Esophagus mucosa (tissue), 1 donor: ENCODE data around the gene TICRR. TPM values are rescaled to one million over a fixed set of nuclear protein-coding genes. Genes with fewer than 3 reads are reported as not detected.

Source experiments
- ATAC-seq: fragments of 200-7000 bp; cut with Tn5 transposase; one replicate; pipeline ENCODE4 v1.9.1; 2020
- total RNA-seq: library from RNA; stranded (reverse); gene quantifications from one replicate; pipeline ENCODE4 v1.2.4, GENCODE V29; 2023
- donor health status: DM: yes; HTN: yes; CAD: no.

TICRR gene
- total RNA-seq, 1 donor from 2014 or later = 17.0 TPM

DNA sequence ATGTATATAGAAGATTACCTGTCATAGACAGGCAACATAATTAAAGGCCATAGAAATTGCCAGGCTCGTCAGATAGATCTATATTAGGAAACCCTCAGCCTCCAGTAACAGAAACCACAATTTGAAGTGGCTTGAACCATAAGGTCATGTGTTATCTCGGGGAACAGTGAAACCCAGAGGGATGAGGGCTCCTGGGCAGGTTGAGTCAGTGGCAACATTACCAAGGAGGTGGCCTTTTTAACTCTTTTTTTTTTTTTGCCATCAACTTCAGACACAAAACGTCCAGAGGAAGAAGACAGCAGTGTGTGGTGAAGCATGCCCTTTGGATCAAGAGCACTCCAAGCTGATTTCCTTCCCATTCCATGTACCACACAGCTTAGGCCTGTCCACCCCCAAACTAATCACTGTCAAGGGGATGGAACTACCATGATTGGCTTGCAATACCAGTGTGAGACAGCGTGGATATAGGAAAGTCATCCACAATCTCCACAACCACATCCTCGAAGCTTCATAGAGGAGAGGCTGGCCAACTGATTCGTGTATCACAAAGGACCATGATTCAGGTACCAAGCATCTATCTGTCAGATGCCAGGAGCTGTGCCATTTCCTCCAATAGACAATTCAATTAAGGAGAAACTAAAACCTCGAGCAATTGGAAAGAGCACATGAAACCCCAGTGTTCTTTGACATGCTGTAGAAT is 81.0 kb downstream of the TICRR start:
- no peak for ATAC-seq

DNA sequence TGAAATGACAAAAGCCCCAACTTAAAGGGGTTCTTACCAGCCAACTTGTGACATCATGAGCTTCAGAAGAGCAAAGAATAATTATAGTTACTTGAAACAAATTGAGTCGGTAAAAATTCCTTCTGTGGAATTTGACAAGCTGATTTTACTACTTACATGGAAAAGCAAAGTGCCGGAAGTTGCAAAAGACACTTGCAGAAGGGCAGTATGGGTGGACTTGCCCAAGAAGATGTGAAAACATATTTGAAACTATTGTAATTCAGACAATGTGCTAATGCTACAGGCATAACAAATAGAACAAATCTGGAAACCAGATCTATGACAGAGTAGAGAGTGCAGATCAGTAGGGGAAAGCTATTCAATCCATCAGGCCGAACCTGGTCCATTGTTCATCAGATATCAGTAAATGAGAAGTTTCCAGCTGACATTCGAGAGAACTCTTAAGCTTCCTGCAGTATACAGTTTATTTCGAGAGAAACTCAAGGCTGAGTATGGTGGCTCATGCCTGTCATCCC is 82.5 kb downstream of the TICRR start:
- ATAC-seq = no peak

DNA sequence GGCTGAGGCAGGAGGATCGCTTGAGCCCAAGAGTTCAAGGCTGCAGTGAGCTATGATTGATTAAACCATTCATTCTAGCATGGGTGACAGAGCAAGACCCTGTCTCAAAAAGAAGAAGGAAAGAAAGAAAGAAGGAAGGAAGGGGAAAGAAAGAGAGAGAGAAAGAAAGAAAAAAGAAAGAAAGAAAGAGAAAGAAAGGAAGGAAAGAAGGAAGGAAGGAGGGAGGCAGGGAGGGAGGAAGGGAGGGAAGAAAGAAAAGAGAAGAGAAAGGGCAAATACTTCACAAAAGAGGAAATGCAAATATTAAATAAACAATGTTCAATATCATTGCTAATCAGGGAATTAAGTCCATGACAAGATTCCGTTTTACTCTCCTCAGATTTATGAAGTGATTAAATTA is 84.0 kb downstream of the TICRR start:
- ATAC-seq = no peak

DNA sequence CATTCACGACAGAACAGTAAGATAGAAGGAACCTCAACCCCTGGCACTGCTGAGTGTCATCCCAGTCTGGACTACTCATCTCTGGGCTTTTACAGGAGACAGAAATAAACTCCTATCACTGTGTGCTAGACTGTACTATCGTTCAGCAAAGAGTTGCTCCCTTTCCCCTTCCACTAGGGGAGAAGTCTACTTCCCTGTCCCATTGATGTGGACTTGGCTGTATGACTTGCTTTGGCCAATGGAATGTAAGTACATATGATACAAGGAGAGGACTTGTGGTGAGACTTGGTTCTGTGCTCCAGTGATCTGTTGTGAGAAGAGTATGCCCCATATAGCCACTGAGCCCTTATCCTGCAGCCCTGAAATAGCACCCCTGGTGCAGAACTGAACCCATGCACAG is 85.3 kb downstream of the TICRR start:
- no peak for ATAC-seq

DNA sequence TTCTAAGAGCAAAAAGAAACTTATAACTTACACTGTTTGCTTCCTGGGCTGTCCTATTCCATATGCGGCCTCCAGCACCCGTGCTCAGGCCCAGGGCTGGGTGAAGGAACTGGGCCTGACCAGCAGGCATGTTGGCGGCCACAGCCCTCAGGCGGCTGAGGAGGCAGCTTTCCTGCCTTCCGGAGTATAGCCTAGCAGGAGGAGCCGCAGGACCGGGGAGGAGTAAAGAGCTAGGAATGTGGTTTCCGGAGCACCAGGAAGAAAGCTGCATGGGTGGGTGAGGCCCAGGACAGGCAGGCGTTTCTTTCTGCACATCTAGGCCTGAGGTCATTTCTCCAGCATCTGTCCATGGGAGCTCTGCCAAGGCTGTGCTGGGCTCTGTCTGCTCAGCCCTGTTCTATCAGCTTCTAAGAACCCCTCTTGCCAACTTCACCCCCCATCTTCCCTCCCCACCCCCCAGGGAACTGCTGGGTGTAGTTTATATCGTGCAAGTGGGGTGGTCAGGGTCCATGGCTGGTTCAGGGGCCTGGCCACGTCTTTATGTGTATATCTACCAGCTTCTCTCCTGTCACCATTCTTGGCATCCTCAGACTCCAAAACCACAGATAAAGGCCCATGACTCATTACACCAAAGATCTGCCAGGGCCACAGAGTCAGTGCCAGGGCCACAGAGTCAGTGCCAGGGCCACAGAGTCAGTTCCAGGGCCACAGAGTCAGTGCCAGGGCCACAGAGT is 87.8 kb downstream of the TICRR start:
- ATAC-seq = peak; percentile 75

DNA sequence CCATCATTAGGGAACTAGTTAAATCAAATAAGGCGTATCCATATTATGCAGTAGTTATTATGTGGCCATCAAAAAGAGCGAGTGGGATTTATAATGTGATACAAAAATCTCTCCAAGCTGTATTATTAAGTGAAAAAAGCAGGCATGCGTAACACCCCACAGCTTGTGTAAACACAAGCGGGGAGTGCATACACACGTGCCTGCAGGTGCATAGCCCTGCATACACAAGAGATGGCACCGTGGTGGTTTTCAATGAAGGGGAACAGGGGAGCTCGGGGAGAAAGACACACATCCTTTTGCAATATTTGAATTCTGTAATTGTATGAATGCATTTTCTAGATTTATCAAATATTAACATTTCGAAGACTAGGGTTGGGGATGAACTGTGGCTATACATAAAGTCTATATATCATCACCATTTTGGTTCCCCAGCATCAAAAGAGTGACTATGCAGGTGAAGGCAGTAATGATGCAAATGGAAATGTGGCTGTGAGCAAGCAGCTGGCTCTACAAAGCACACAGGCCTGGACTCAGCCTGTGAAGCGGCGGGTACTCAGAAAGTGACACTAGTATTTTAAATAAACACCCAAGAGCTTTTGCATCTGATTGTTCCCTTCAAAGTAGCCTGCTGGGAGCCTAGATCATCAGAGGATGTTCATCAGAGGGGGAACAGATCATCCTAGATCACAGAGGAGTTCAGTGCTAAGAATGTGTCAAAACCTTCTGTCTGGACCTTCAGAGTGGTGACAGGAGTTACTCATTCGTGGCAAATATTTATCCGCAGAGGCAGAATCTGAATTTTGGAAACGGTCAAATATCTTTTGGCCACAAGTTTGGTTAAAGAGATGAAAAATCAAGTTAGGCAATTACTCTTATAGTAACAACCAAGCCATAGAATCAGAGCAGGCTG is 89.4 kb downstream of the TICRR start:
- no peak for ATAC-seq

DNA sequence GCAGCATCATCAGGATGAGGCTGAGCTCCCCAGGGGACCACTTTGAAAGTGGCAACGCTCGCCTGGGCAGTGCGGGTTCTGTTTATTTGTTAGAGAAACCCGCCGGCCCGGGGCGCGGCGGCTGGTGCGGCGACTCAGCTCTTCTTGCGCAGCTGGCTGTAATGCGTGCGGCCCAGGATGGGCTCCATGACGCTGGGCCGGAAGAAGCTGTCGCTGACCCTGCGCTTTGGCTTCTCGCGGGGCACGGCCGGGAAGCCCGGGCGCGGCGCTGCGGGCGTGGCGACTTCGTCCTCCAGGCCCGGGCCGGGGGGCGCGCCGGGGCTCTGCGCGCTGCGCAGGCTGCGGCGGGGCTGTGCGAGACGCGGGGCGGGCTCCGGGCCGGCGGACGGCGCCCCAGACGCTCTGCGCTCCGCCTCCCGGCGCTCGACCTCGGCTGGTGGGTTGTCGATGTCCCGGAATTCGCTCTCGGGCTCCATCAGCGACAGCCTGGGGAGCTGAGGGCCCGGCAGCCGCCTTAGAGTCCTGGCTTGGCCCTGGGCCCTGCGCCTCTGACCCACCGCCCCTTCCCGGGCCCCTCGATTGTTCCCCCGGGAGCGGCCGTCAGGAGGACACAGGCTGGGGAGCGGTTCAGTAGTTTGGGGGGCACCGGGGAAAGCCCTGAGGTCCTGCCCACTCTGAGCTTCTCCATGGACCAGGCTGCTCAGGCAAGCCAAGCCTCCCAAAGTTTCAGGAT is 90.3 kb downstream of the TICRR start:
- ATAC-seq = peak; percentile 54

DNA sequence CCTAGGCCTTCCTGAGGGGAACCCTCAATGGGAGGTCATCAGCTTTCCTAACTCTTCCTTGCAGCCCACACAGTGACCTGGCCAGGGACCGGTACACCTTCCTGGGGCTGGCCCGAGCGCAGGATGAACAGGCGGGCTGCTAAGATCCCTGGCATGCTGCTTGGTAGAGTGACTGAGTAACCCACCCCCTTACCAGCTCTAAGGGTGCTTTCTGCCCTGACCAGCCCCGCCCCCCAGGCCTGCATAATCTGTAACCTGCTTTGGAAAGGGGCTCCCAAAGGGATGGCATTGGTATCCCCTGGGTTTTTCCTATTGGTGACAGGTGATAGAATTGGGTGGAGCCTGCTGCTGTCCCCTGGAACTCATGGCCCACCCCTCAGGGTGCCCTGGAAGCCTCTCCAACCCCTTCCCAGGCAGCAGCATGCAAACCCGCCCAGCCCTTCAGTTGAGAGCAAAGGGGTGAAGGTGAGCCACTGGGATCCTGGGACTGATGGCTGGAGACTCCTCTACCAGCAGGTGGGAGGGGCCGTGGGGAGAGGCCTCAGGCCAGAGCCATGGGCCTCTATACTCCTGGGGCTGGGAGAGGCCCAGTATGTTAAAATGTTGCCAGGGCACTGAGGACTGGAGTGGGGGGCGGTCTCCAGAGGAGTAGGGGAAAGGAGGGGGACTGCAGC is 91.1 kb downstream of the TICRR start:
- peak; percentile 5 for ATAC-seq

DNA sequence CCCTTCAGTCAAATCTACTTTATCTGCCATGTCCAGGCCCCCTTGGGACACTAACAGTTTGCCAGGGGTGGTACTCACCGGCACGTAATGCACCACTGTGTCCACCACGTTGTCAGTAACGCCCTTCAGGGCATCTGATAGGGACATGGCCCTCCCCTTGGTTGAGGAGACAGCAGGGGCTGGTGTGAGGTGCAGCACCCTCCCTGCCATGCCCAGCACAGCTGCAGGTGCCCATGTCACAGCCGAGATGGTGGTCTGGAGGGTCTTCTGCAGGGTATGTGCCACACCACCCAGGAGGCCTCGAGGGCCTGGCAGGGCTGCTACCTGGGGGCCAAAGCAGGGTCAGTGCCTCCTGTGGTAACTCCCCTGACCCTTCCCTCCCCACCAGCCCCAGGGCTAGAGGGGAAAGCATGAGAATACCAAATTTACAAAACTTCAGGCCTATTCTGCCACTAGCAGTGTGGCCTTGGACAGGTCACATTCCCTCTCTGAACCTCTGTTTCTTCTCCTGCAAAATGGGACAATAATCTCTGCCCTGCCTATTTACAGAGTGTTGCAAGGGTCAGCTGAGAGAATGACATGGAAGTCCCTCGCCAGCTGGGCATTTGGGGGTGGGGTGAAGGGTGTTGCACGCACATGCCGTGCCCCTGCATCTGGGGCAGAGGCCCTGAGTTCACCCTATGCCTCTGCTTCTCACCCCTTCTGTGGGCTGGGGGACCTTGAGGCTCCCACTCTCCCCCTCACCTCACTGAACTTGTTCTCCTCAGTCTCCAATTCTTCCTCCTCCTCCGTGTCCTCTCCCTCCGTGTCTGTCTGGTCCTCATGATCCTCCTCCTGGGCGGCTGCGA is 91.8 kb downstream of the TICRR start:
- no peak for ATAC-seq

DNA sequence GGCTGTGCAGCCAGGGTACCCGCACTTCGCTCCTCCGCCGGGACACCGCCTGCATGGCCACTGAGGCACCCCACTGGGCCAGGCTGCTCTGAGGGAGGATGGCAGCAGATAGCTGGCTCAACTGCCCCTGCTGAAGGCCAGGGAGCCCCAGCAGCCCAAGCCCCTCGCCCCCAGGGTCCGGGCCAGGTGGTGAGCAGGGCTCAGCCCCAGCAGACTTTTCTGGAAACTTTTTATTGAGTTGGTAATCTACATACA is 92.4 kb downstream of the TICRR start:
- no peak for ATAC-seq

DNA sequence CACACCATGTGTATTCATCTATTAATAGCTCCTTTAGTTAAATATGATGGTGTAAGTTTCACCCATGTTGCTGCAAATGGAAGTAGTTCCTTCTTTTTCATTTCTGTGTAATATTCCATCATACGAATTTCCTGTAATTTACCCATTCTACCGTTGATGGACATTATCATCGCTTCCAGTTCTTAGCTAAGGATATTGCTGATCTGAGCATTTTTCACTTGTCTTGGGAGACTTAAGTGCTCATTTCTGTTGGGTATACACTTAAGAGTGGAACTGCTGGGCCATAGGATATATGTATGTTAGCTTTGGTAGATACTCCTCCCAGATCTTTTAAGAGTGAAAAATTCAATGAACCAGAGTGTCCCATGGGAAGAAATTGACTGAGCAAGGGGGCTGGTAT is 92.9 kb downstream of the TICRR start:
- no peak for ATAC-seq

DNA sequence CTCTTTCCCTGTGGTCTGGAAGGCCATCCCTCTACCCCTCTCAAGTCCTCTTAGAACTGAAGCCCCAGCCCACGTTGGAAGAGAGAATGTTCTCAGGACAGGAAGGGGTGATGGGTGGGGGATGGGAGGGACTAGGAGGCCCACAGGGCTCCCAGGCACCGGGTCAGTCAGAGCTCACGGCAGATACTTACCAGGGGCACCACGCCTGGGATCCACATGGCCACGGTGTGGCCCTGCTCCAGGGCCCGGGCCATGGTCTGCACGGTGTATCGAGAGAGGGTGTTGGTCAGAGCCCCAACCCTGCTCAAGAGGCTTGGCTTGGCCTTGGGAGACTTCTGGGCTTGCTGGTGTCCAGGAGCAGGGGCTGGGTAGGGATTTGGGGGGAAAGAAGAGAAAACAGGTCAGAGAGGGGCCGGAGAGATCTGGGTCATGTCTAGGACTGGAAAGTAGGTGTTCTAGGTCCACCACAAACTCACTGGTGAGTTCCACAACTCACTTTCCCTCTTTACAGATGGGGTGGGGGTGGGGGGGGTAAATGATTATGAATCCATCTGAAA is 94.1 kb downstream of the TICRR start:
- no peak for ATAC-seq

DNA sequence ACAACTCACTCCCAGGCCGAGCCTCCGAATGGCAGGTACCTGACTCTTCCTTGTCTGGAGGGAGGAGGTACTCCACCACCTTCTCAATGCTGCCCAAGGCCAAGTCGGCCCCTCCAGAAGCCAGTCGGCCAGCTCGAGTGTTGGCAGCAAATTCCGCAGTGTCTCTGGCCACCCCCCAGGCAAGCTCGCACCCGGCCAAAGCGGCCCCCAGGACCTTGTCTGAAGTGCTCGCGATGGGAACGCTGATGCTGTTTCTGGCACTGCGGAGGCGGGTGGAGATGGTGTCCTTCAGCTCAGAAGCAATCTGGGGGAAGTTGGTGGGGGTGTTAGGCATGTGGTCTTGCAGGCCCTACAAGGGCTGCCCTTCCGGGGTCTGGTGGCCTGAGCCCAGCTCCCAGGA is 94.7 kb downstream of the TICRR start:
- no peak for ATAC-seq

DNA sequence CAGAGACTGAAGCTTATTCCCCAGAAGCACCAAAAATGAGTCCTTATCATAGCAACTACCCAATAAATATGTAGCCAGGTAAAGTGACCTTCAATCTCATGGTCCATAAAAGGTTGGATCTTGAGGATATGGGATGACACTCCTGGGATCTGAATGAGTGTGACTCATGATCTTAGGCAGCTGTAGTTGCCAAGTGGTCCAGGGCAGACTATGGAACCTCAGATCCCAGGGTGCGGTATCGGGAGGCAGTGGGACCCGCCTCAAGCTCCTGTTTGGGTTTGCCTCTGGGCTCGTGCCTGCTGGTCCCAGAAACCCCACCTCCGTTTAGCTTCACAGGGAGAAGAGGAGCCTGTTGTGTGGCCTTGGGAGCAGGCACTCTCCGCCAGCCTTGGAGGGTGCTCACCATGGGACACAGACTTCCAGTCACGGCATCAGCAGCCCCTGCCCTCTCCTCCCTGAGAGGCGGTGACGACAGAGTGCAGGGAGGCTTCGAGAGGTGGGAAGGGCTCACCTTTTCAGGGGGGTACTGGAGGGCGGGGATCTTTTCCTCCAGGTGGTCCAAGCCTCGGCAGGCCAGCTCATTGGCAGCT is 95.8 kb downstream of the TICRR start:
- ATAC-seq = no peak

DNA sequence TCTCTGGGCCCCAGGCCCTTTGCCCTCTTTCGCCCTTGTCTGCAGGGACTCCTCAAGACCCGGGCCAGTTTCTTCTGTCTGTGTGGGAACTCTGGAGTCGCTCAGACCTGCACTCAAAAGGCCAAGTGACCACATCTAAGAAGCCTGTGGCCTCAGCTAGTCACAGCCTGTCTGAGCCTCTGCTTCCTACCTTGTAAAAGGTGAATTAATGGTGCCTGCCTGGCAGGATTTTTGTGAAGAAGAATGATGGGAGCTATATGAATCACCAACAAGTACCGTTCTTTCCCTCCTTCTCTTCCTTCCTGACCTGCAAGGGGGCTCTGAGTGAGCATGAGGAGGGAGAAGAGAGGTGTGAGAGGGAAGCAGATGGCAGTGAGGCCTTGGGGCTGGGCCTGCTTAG is 96.4 kb downstream of the TICRR start:
- ATAC-seq = no peak

DNA sequence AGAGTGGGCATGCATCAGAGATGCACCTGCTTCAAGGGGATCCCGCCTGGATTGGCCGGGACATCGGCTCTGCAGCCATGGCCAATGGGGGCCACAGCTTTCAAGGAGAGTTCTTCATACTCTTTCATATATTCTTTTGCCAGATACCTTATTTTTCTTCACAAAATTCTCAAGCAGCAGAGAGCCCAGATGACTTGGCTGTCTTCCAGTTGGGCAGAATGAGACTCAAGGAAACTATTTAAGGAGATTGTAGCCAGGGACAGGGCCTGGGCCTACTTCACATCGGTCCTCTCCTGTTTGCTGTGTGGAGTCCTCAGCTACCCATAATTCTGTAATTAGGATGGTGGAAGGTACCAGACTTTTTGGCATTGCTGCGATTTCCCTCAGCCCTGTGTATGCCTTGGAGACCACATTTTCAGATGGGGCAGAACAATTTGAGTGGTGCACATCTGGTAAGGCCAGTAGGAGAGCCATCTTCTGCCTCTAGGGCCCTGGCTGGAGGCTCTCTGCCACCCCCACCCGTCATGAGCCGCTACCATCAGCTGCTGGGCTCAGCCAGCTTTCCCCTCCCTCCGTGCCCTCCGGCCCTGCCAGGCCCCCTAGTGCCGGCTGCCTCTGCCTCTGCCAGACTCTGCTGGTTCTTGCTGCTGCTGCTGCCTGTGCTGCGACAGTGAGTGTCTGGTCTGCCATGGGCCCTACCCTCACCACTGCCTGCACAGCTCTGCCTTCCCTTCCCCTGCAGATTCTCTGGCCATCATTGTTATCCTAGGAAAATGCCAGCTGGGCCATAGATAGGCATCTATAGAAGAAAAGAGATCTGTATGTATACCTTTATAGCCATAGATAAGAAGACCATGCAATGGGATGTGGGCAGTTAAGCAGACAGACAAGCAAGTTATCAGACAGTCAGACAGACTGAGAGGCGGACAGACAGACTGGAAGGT is 97.2 kb downstream of the TICRR start:
- no peak for ATAC-seq

DNA sequence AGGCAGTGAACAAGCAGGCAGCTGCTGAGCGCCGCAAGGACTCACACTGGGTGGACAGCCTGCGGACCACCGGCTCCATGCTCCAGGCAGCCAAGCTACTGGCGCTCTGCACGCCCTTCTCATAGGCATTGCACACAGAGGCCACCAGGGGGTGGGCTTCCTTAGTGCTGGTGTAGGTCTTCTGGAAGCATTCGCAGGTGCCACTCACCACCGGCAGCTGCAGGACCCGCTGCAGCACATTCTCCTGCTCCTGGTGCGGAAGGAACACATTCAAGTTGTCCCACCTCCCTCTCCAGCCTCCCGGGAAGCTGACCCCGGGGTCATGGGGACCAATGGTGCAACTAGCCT is 97.9 kb downstream of the TICRR start:
- ATAC-seq = no peak

DNA sequence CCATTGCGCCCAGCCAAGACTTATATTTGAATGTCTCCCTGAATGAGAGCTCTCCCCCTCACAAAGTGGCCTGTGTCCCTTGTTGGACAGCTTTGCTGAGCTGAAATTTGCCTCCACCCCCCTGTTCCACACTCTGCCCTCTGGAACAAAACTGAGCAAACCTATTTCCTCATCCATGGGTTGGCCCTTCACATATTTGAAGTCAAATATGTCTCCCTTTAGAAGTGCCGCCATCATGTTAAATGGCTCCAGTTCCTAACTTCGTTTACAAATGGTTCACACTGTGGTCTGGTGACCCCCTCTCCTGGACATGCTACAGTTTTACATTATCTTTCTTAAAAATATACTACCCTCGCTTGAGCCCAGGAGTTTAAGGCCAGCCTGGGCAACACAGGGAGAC is 99.3 kb downstream of the TICRR start:
- ATAC-seq = no peak

DNA sequence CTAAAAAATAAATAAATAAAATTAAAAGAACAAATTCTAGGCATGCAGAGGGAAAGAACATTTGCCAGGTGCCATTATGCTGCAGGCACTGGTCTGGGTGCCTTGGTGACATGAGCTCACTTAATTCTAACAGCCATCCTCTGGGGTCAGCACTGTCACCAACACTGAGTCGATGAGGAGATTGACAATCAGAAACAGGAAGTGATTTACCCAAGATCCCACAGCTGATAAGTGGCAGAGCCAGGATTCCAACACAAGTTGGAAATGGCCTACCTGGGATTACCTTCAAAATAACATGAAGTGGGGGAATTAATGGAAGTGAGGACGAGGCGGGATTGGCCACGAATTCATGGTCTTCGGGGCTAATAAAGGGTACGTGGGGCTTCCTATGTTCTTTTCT is 100.3 kb downstream of the TICRR start:
- no peak for ATAC-seq
